Left renal pelvis (tissue), 4 donors: Measurements from ENCODE around the gene RAB9B. TPM values are rescaled to one million over a fixed set of nuclear protein-coding genes. Genes with fewer than 3 reads are reported as not detected.

ENCODE experiments used
- DNase-seq, 4 donors: peaks; one replicate each; pipeline ENCODE4 v3.0.0-alpha.2; 2013; ENCODE audit warnings: low read depth in 4 of 4, low spot score in 3 of 4
- polyA plus RNA-seq, 4 donors: library from polyadenylated mRNA; unstranded; fragments of 120-200 nt; gene quantifications; one replicate each; pipeline ENCODE4 v1.2.1, GENCODE V29; 2013; ENCODE audit not compliant: insufficient read length in 4 of 4

The RAB9B gene
- polyA plus RNA-seq, 4 donors = 2.7 to 4.1 (median 3.2) TPM

GRCh38 chrX:103773445-103773844, 58.6 kb downstream of the RAB9B start:
- no peak for DNase-seq

Other genes starting within 250 kb of the RAB9B start
- 100 to 1,000 TPM; 147 to 193 (median 160) TPM for gene TCEAL4, start 246.7 kb downstream of the RAB9B start, polyA plus RNA-seq
- gene TCEAL3, start 224.3 kb downstream of the RAB9B start, polyA plus RNA-seq = 10 to 100 TPM; 28.9 to 36.3 (median 32.0) TPM
- gene TCEAL1, start 203.3 kb downstream of the RAB9B start, polyA plus RNA-seq = 10 to 100 TPM; 26.6 to 35.9 (median 31.5) TPM
- gene MORF4L2, start 145.6 kb downstream of the RAB9B start, polyA plus RNA-seq = 100 to 1,000 TPM; 303 to 367 (median 342) TPM
- gene TMEM31, start 121.3 kb downstream of the RAB9B start, polyA plus RNA-seq = 1 to 10 TPM in 3 of 4 donors, under 1 TPM in 1; 0.99 to 1.7 (median 1.3) TPM
- 10 to 100 TPM in 3 of 4 donors, 1 to 10 TPM in 1; 5.1 to 77.9 (median 15.6) TPM for gene PLP1, start 55.4 kb downstream of the RAB9B start, polyA plus RNA-seq
- 10 to 100 TPM; 23.2 to 27.0 (median 23.9) TPM for gene TMSB15B, start 130.4 kb upstream of the RAB9B start, polyA plus RNA-seq
- under 1 TPM in 1 of 4 donors, not detected in 3; 0.40 TPM for gene H2BW1, start 181.5 kb upstream of the RAB9B start, polyA plus RNA-seq
- 1 to 10 TPM in 2 of 4 donors, under 1 TPM in 2; 0.66 to 1.2 (median 0.93) TPM for gene H2BW2, start 207.7 kb upstream of the RAB9B start, polyA plus RNA-seq
- gene TMSB15C, start 244.0 kb upstream of the RAB9B start, polyA plus RNA-seq = 10 to 100 TPM; 11.0 to 17.1 (median 13.1) TPM